DOHH2 (cell line): ENCODE data around the gene TNS2.

Experiments used
- H3F3A ChIP-seq: fragments of 200-600 bp; sonication (generic), shearing (Covaris generic); 2 replicates; pipeline ENCODE4 v1.6.0; 2016; ENCODE audit warnings: antibody characterized with exemption, mild to moderate bottlenecking; ENCODE audit not compliant: control insufficient read depth, insufficient read depth
- H3K27ac ChIP-seq: fragments of 200-600 bp; sonication (generic); 2 replicates; pipeline ENCODE4 v1.5.1; 2014; ENCODE audit warnings: low read depth, mild to moderate bottlenecking, low read length, moderate library complexity
- H3K27me3 ChIP-seq: fragments of 200-600 bp; sonication (generic); 2 replicates; pipeline ENCODE4 v1.6.1; 2014; ENCODE audit warnings: mild to moderate bottlenecking, low read length, mixed read lengths; ENCODE audit not compliant: control insufficient read depth
- H3K36me3 ChIP-seq: fragments of 200-600 bp; sonication (generic); 2 replicates; pipeline ENCODE4 v1.6.1; 2014; ENCODE audit warnings: mild to moderate bottlenecking, low read length, moderate library complexity, mixed read lengths; ENCODE audit not compliant: control insufficient read depth
- H3K4me1 ChIP-seq: fragments of 200-600 bp; sonication (generic); 2 replicates; pipeline ENCODE4 v1.6.1; 2014; ENCODE audit warnings: mild to moderate bottlenecking, low read length, mixed read lengths; ENCODE audit not compliant: control insufficient read depth
- H3K4me2 ChIP-seq: fragments of 200-600 bp; sonication (generic); 2 replicates; pipeline ENCODE4 v1.6.0; 2014; ENCODE audit warnings: mild to moderate bottlenecking, low read length, moderate library complexity
- H3K4me3 ChIP-seq: fragments of 200-600 bp; sonication (generic); 2 replicates; pipeline ENCODE4 v1.5.1; 2014; ENCODE audit warnings: mild to moderate bottlenecking, low read length, mixed read lengths
- H3K79me2 ChIP-seq: fragments of 200-600 bp; sonication (generic); 2 replicates; pipeline ENCODE4 v1.6.1; 2014; ENCODE audit warnings: mild to moderate bottlenecking, low read length, mixed read lengths; ENCODE audit not compliant: control insufficient read depth
- H3K9me2 ChIP-seq: fragments of 200-600 bp; sonication (generic); replicated peaks from 2 replicates; pipeline ENCODE4 v1.6.1; 2014; ENCODE audit warnings: mild to moderate bottlenecking, low read length, mixed read lengths; ENCODE audit not compliant: control insufficient read depth
- H3K9me3 ChIP-seq: fragments of 200-600 bp; sonication (generic); 2 replicates; pipeline ENCODE4 v1.6.1; 2014; ENCODE audit warnings: antibody characterized with exemption, low read length, mixed read lengths; ENCODE audit not compliant: control insufficient read depth, insufficient read depth
- H4K20me1 ChIP-seq: fragments of 200-600 bp; sonication (generic); 2 replicates; pipeline ENCODE4 v1.6.0; 2014; ENCODE audit warnings: low read depth, mild to moderate bottlenecking, antibody characterized with exemption, low read length, moderate library complexity; ENCODE audit not compliant: control insufficient read depth, insufficient read depth
- CTCF ChIP-seq: fragments of 200-600 bp; sonication (generic); IDR thresholded peaks from one replicate; pipeline ENCODE4 v1.5.1; 2014; ENCODE audit warnings: antibody characterized with exemption, mild to moderate bottlenecking, low read depth, low read length; ENCODE audit not compliant: poor library complexity, severe bottlenecking
- EZH2phosphoT487 ChIP-seq: fragments of 200-600 bp; sonication (generic); IDR thresholded peaks from 2 replicates; pipeline ENCODE4 v1.6.1; 2017; ENCODE audit warnings: borderline replicate concordance, mild to moderate bottlenecking, antibody characterized with exemption, low read length, moderate library complexity, mixed read lengths

The TNS2 gene

GRCh38 chr12:53052419-53053217, 2.8 kb downstream of the TNS2 start:
- Histone ChIP-seq H3K27ac (no peak overlapping the region), H3K4me1 (peaks cover 20% of the 10 kb centered on the region), H3F3A (0 out of 2 replicates have a peak, but pooled peaks cover 4% of the 10 kb centered on the region), H3K9me2 (no peaks in the 10 kb centered on the region), H3K27me3 (peaks cover 4% of the 10 kb centered on the region), H3K36me3 (no peaks in the 10 kb centered on the region), H3K4me2 (no peak overlapping the region), H4K20me1 (0 out of 2 replicates have a peak, but pooled peaks cover 3% of the 10 kb centered on the region), H3K79me2 (no peaks in the 10 kb centered on the region), H3K4me3 (no peak overlapping the region), H3K9me3 (no peaks in the 10 kb centered on the region)
- no peak for TF ChIP-seq CTCF
- no peak for TF ChIP-seq EZH2phosphoT487

GRCh38 chr12:53053218-53054111, 3.6 kb downstream of the TNS2 start:
- TF ChIP-seq EZH2phosphoT487 (no peak), CTCF (peak; percentile 87)
- Histone ChIP-seq H3K27ac (0 out of 2 replicates have a peak overlapping the region, but pooled peaks have one; percentile 5), H4K20me1 (0 out of 2 replicates have a peak, but pooled peaks cover 3% of the 10 kb centered on the region), H3K4me1 (peaks cover 12% of the 10 kb centered on the region), H3F3A (0 out of 2 replicates have a peak, but pooled peaks cover 4% of the 10 kb centered on the region), H3K4me2 (peak overlapping the region; percentile 87), H3K36me3 (no peaks in the 10 kb centered on the region), H3K27me3 (peaks cover 5% of the 10 kb centered on the region), H3K9me2 (no peaks in the 10 kb centered on the region), H3K4me3 (peak overlapping the region; percentile 89), H3K79me2 (no peaks in the 10 kb centered on the region), H3K9me3 (no peaks in the 10 kb centered on the region)

- TF ChIP-seq CTCF (no peak), EZH2phosphoT487 (no peak)
- H3K36me3 ChIP-seq: no peaks in the 10 kb centered on the region
- H3K79me2 ChIP-seq: no peaks in the 10 kb centered on the region
- no peaks in the 10 kb centered on the region for H3K9me2 ChIP-seq
- peak overlapping the region; percentile 89 for H3K4me3 ChIP-seq
- H3K27ac ChIP-seq: 0 out of 2 replicates have a peak overlapping the region, but pooled peaks have one; percentile 5
- peak overlapping the region; percentile 87 for H3K4me2 ChIP-seq
- H4K20me1 ChIP-seq: 0 out of 2 replicates have a peak, but pooled peaks cover 3% of the 10 kb centered on the region
- H3F3A ChIP-seq: 0 out of 2 replicates have a peak, but pooled peaks cover 4% of the 10 kb centered on the region
- peaks cover 9% of the 10 kb centered on the region for H3K4me1 ChIP-seq
- no peaks in the 10 kb centered on the region for H3K9me3 ChIP-seq
- peaks cover 5% of the 10 kb centered on the region for H3K27me3 ChIP-seq
These were observed 4.4 kb downstream of the TNS2 start for GRCh38 chr12:53054112-53054878.
